Mesenteric fat pad (tissue), 1 donor: ENCODE data around the gene CUX1. TPM values are rescaled to one million over a fixed set of nuclear protein-coding genes. Genes with fewer than 3 reads are reported as not detected.

Experiments used
- DNase-seq: peaks from one replicate; pipeline ENCODE4 v3.0.0-alpha.2; 2020; ENCODE audit warnings: low spot score
- total RNA-seq: library from RNA; stranded (reverse); fragmentation: NEBNext Ultra II Directional; extraction: Animal tissue kit (Norgen Biotek cat#: 25700); gene quantifications from one replicate; pipeline ENCODE4 v1.2.1, GENCODE V29; 2021
- donor health status: DM: yes; HTN: yes; CAD: no.

Gene CUX1
- total RNA-seq, 1 donor from 2014 or later = 115 TPM

GRCh38 chr7:102255501-102255900 lies 438.1 kb downstream of the CUX1 start:
- DNase-seq = no peak

- DNase-seq = no peak
Measured at GRCh38 chr7:102255916-102256315, 438.5 kb downstream of the CUX1 start.

GRCh38 chr7:102258073-102258748 lies 440.8 kb downstream of the CUX1 start:
- no peak for DNase-seq

- no peak for DNase-seq
Measured at GRCh38 chr7:102258749-102259107, 441.3 kb downstream of the CUX1 start.

GRCh38 chr7:102260856-102261255 lies 443.4 kb downstream of the CUX1 start:
- no peak for DNase-seq

- no peak for DNase-seq
Measured at GRCh38 chr7:102261451-102261850, 444.0 kb downstream of the CUX1 start.

- no peak for DNase-seq
Measured at GRCh38 chr7:102262546-102262945, 445.1 kb downstream of the CUX1 start.

GRCh38 chr7:102264367-102264891 lies 447.0 kb downstream of the CUX1 start:
- DNase-seq = no peak

- DNase-seq = no peak
Measured at GRCh38 chr7:102266541-102266940, 449.1 kb downstream of the CUX1 start.

GRCh38 chr7:102268635-102269034 lies 451.2 kb downstream of the CUX1 start:
- DNase-seq = no peak

- no peak for DNase-seq
Measured at GRCh38 chr7:102270178-102270887, 452.9 kb downstream of the CUX1 start.

- no peak for DNase-seq
Measured at GRCh38 chr7:102271158-102271798, 453.9 kb downstream of the CUX1 start.

GRCh38 chr7:102272075-102272916 lies 454.9 kb downstream of the CUX1 start:
- DNase-seq = no peak

GRCh38 chr7:102272917-102273748 lies 455.7 kb downstream of the CUX1 start:
- DNase-seq = no peak

GRCh38 chr7:102273749-102274712 lies 456.6 kb downstream of the CUX1 start:
- DNase-seq = no peak

GRCh38 chr7:102275123-102275703 lies 457.8 kb downstream of the CUX1 start:
- no peak for DNase-seq

- no peak for DNase-seq
Measured at GRCh38 chr7:102277901-102278300, 460.5 kb downstream of the CUX1 start.

- no peak for DNase-seq
Measured at GRCh38 chr7:102279537-102280400, 462.3 kb downstream of the CUX1 start.
